ENCODE results near the gene DLGAP5.

The DLGAP5 gene

GRCh38 chr14:55191203-55192053 is at the start of gene DLGAP5:
Gene DLGAP5, minus strand, starts transcription at chr14:55191585. Its CDS starts 2,406 bp downstream, at chr14:55189179.
- peak; percentile 98 for DNase-seq

GRCh38 chr14:55240526-55241178 is 49.3 kb upstream of the DLGAP5 start:
- DNase-seq: peak; percentile 84

GRCh38 chr14:55239320-55239719 is 47.9 kb upstream of the DLGAP5 start:
- DNase-seq: no peak

- DNase-seq: no peak
Observed at GRCh38 chr14:55238019-55238680, 46.8 kb upstream of the DLGAP5 start.

- DNase-seq: no peak
Observed at GRCh38 chr14:55233591-55233990, 42.2 kb upstream of the DLGAP5 start.

- no peak for DNase-seq
Observed at GRCh38 chr14:55228261-55228660, 36.9 kb upstream of the DLGAP5 start.

GRCh38 chr14:55223364-55223763 is 32.0 kb upstream of the DLGAP5 start:
- DNase-seq: no peak

GRCh38 chr14:55221968-55222367 is 30.6 kb upstream of the DLGAP5 start:
- DNase-seq: no peak

- DNase-seq: no peak
Observed at GRCh38 chr14:55221186-55221585, 29.8 kb upstream of the DLGAP5 start.

GRCh38 chr14:55220230-55220629 is 28.8 kb upstream of the DLGAP5 start:
- no peak for DNase-seq

- no peak for DNase-seq
Observed at GRCh38 chr14:55212634-55213033, 21.2 kb upstream of the DLGAP5 start.

- no peak for DNase-seq
Observed at GRCh38 chr14:55207832-55208231, 16.4 kb upstream of the DLGAP5 start.

- no peak for DNase-seq
Observed at GRCh38 chr14:55206175-55206693, 14.8 kb upstream of the DLGAP5 start.

GRCh38 chr14:55201219-55202101 is 10.1 kb upstream of the DLGAP5 start:
- DNase-seq: peak; percentile 75

GRCh38 chr14:55200651-55201050 is 9.3 kb upstream of the DLGAP5 start:
- DNase-seq: no peak

- no peak for DNase-seq
Observed at GRCh38 chr14:55198749-55199148, 7.4 kb upstream of the DLGAP5 start.

GRCh38 chr14:55194656-55195355 is 3.4 kb upstream of the DLGAP5 start:
- DNase-seq: no peak

- DNase-seq: no peak
Observed at GRCh38 chr14:55192054-55192621, 753 bp upstream of the DLGAP5 start.

- DNase-seq: no peak
Observed at GRCh38 chr14:55190906-55191202, 531 bp downstream of the DLGAP5 start.

GRCh38 chr14:55188686-55189295 is 2.6 kb downstream of the DLGAP5 start:
- no peak for DNase-seq

- DNase-seq: no peak
Observed at GRCh38 chr14:55180434-55180833, 11.0 kb downstream of the DLGAP5 start.

All from islet precursor cell (in vitro differentiated cells).